ENCODE data around the gene GRM2.

Gene GRM2

GRCh38 chr3:51675201-51675611, 31.7 kb upstream of the GRM2 start:
- no peak overlapping the region for H3K4me3 ChIP-seq (ENCODE audit: low read length)
- TF ChIP-seq ZNF274 (IDR thresholded peaks at IDR 0.05; ENCODE audit: low read depth, low read length): no peak

- no peak overlapping the region for H3K4me3 ChIP-seq (ENCODE audit: low read length)
- no peak for TF ChIP-seq ZNF274 (IDR thresholded peaks at IDR 0.05; ENCODE audit: low read depth, low read length)
Observed at GRCh38 chr3:51676102-51676640, 30.7 kb upstream of the GRM2 start.

GRCh38 chr3:51677358-51677757, 29.5 kb upstream of the GRM2 start:
- TF ChIP-seq ZNF274 (IDR thresholded peaks at IDR 0.05; ENCODE audit: low read depth, low read length): no peak
- H3K4me3 ChIP-seq (ENCODE audit: low read length): no peak overlapping the region

- TF ChIP-seq ZNF274 (IDR thresholded peaks at IDR 0.05; ENCODE audit: low read depth, low read length): no peak
- H3K4me3 ChIP-seq (ENCODE audit: low read length): no peak overlapping the region
Observed at GRCh38 chr3:51678186-51678585, 28.7 kb upstream of the GRM2 start.

- TF ChIP-seq ZNF274 (IDR thresholded peaks at IDR 0.05; ENCODE audit: low read depth, low read length): no peak
Observed at GRCh38 chr3:51678641-51679040, 28.2 kb upstream of the GRM2 start.

GRCh38 chr3:51679318-51679717, 27.6 kb upstream of the GRM2 start:
- no peak for TF ChIP-seq ZNF274 (IDR thresholded peaks at IDR 0.05; ENCODE audit: low read depth, low read length)
- H3K4me3 ChIP-seq (ENCODE audit: low read length): no peak overlapping the region

More at GRCh38 chr3:51678641-51679040, 28.2 kb upstream of the GRM2 start:
- H3K4me3 ChIP-seq (ENCODE audit: low read length): no peak overlapping the region

GRCh38 chr3:51679777-51680176, 27.1 kb upstream of the GRM2 start:
- TF ChIP-seq ZNF274 (IDR thresholded peaks at IDR 0.05; ENCODE audit: low read depth, low read length): no peak
- no peak overlapping the region for H3K4me3 ChIP-seq (ENCODE audit: low read length)

- TF ChIP-seq ZNF274 (IDR thresholded peaks at IDR 0.05; ENCODE audit: low read depth, low read length): no peak
- no peak overlapping the region for H3K4me3 ChIP-seq (ENCODE audit: low read length)
Observed at GRCh38 chr3:51680196-51680595, 26.7 kb upstream of the GRM2 start.

- H3K4me3 ChIP-seq (ENCODE audit: low read length): no peak overlapping the region
- TF ChIP-seq ZNF274 (IDR thresholded peaks at IDR 0.05; ENCODE audit: low read depth, low read length): no peak
Observed at GRCh38 chr3:51680663-51681230, 26.1 kb upstream of the GRM2 start.

GRCh38 chr3:51681453-51681852, 25.4 kb upstream of the GRM2 start:
- no peak overlapping the region; the same call in 1 of the 2 replicates for H3K4me3 ChIP-seq (ENCODE audit: low read length)
- TF ChIP-seq ZNF274 (IDR thresholded peaks at IDR 0.05; ENCODE audit: low read depth, low read length): no peak

GRCh38 chr3:51682079-51682478, 24.8 kb upstream of the GRM2 start:
- H3K4me3 ChIP-seq (ENCODE audit: low read length): no peak overlapping the region; the same call in 1 of the 2 replicates
- no peak for TF ChIP-seq ZNF274 (IDR thresholded peaks at IDR 0.05; ENCODE audit: low read depth, low read length)

GRCh38 chr3:51682526-51682925, 24.3 kb upstream of the GRM2 start:
- no peak for TF ChIP-seq ZNF274 (IDR thresholded peaks at IDR 0.05; ENCODE audit: low read depth, low read length)

GRCh38 chr3:51683566-51683965, 23.3 kb upstream of the GRM2 start:
- H3K4me3 ChIP-seq (ENCODE audit: low read length): no peak overlapping the region
- no peak for TF ChIP-seq ZNF274 (IDR thresholded peaks at IDR 0.05; ENCODE audit: low read depth, low read length)

More at GRCh38 chr3:51682526-51682925, 24.3 kb upstream of the GRM2 start:
- no peak overlapping the region for H3K4me3 ChIP-seq (ENCODE audit: low read length)

GRCh38 chr3:51684971-51685751, 21.7 kb upstream of the GRM2 start:
- no peak overlapping the region for H3K4me3 ChIP-seq (ENCODE audit: low read length)
- no peak for TF ChIP-seq ZNF274 (IDR thresholded peaks at IDR 0.05; ENCODE audit: low read depth, low read length)

GRCh38 chr3:51686056-51686455, 20.8 kb upstream of the GRM2 start:
- TF ChIP-seq ZNF274 (IDR thresholded peaks at IDR 0.05; ENCODE audit: low read depth, low read length): no peak
- H3K4me3 ChIP-seq (ENCODE audit: low read length): no peak overlapping the region; the same call in 1 of the 2 replicates

Measured in GM08714 (cell line).